Kidney (tissue), 22 donors: ENCODE results near the gene POLR1F. TPM values are rescaled to one million over a fixed set of nuclear protein-coding genes. Genes with fewer than 3 reads are reported as not detected.

Source experiments
- DNase-seq, 5 donors: peaks; one replicate each; pipeline ENCODE4 v3.0.0-alpha.2; 2013 to 2020
- FAIRE-seq: peaks from 2 replicates; lab custom pipeline; 2012; peaks lifted over from hg19 to GRCh38; lab: Jason Lieb, UNC
- H3K27ac ChIP-seq, 2 donors: one replicate each; pipeline ENCODE4 v1.7.0; 2013; ENCODE audit warnings: low read depth in 2 of 2, low read length in 2 of 2, inconsistent platforms in 1 of 2
- H3K27me3 ChIP-seq: one replicate; pipeline ENCODE4 v1.7.1; 2013; ENCODE audit warnings: low read length, inconsistent platforms; ENCODE audit not compliant: control insufficient read depth, insufficient read depth
- H3K36me3 ChIP-seq, 3 donors: one replicate each; pipeline versions ENCODE4 v1.7.0 to v1.7.1; 2013; ENCODE audit warnings: low read length in 3 of 3, control low read depth in 1 of 3, inconsistent platforms in 1 of 3; ENCODE audit not compliant: insufficient read depth in 3 of 3, control insufficient read depth in 2 of 3
- H3K4me1 ChIP-seq, 3 donors: one replicate each; pipeline versions ENCODE4 v1.7.0 to v1.7.1; 2013; ENCODE audit warnings: low read length in 3 of 3, inconsistent platforms in 1 of 3, low read depth in 1 of 3; ENCODE audit not compliant: control insufficient read depth in 2 of 3, insufficient read depth in 2 of 3
- H3K4me3 ChIP-seq, 3 donors: one replicate each; pipeline versions ENCODE4 v1.7.0 to v1.8.1; 2013; ENCODE audit warnings: low read length in 3 of 3, control low read depth in 1 of 3, inconsistent platforms in 1 of 3
- H3K9ac ChIP-seq, 3 donors: one replicate each; pipeline versions ENCODE4 v1.7.0 to v1.7.1; 2013; ENCODE audit warnings: low read length in 3 of 3, control low read depth in 1 of 3, inconsistent platforms in 1 of 3
- H3K9me3 ChIP-seq, 3 donors: one replicate each; pipeline versions ENCODE4 v1.7.0 to v1.7.1; 2013; ENCODE audit warnings: low read length in 3 of 3, control low read depth in 1 of 3, inconsistent platforms in 1 of 3; ENCODE audit not compliant: control insufficient read depth in 2 of 3, insufficient read depth in 1 of 3
- CTCF ChIP-seq: IDR thresholded peaks from 3 replicates; pipeline ENCODE4 v1.5.1; 2012; ENCODE audit warnings: mild to moderate bottlenecking, moderate library complexity, borderline replicate concordance; ENCODE audit not compliant: insufficient read depth; ENCODE audit errors: extremely low read depth
- intact Hi-C: fragments of 100-400 bp; cut with DNase I; formaldehyde crosslinking; loops from one replicate; pipeline ENCODE4 v1.11.1; 2022
- long read RNA-seq, 10 donors: library from polyadenylated mRNA in 1 of 10; unstranded in 1 of 10; transcript quantifications; one replicate each; pipeline ENCODE4 v2.0.0 and lab custom pipeline, GENCODE V29; 2021 to 2026
- polyA plus RNA-seq: library from polyadenylated mRNA; stranded (reverse); fragments of 350-450 nt; fragmentation: Illumina TruSeq; extraction: RNeasy Lipid Tissue Mini Kit (QIAGEN cat#74804); gene quantifications from one replicate; pipeline ENCODE4 v1.2.3, GENCODE V29; 2014; ENCODE audit warnings: low read depth, low replicate concordance; ENCODE audit not compliant: insufficient read depth
- total RNA-seq: library from RNA; stranded (reverse); fragmentation: NEBNext Ultra II Directional; extraction: Animal tissue kit (Norgen Biotek cat#: 25700); gene quantifications from one replicate; pipeline ENCODE4 v1.2.1, GENCODE V29; 2021
- donor health status: control.
- donor health status: control.
- donor health status: control.
- donor health status: control.
- donor health status: control.
- donor health status: DM: yes; HTN: yes; CAD: no.
- donor health status: Normal renal cell carcinoma (clear cell type).

The POLR1F gene, protein sequence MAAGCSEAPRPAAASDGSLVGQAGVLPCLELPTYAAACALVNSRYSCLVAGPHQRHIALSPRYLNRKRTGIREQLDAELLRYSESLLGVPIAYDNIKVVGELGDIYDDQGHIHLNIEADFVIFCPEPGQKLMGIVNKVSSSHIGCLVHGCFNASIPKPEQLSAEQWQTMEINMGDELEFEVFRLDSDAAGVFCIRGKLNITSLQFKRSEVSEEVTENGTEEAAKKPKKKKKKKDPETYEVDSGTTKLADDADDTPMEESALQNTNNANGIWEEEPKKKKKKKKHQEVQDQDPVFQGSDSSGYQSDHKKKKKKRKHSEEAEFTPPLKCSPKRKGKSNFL
- 13.3 TPM for total RNA-seq
- 5.3 TPM for polyA plus RNA-seq
- long read RNA-seq, donor 1, transcript TWISTNB-201 (4 exons, 3,942 nt): major isoform, 7 of 12 reads
- long read RNA-seq, donor 1, transcript TWISTNB-202 (2 exons, 427 nt): minor isoform, 5 of 12 reads
- long read RNA-seq, donor 1, partial matches to known transcripts: 0 of 12 reads
- long read RNA-seq, donor 1, other reads (novel, unspliced or antisense): 0 of 12 reads
- long read RNA-seq, donor 2, transcript TWISTNB-201 (4 exons, 3,942 nt): major isoform, 14 of 16 reads
- long read RNA-seq, donor 2, partial matches to known transcripts: 0 of 16 reads
- long read RNA-seq, donor 2, other reads (novel, unspliced or antisense): 0 of 16 reads
- long read RNA-seq, donor 3, transcript TWISTNB-201 (4 exons, 3,942 nt): major isoform, 27 of 30 reads
- long read RNA-seq, donor 3, partial matches to known transcripts: 0 of 30 reads
- long read RNA-seq, donor 3, other reads (novel, unspliced or antisense): 0 of 30 reads
- long read RNA-seq, donor 4, transcript TWISTNB-201 (4 exons, 3,942 nt): major isoform, 10 of 10 reads
- long read RNA-seq, donor 4, partial matches to known transcripts: 0 of 10 reads
- long read RNA-seq, donor 4, other reads (novel, unspliced or antisense): 0 of 10 reads
- long read RNA-seq, donor 5, partial matches to known transcripts: 0 of 1 reads
- long read RNA-seq, donor 5, other reads (novel, unspliced or antisense): 0 of 1 reads
- long read RNA-seq, donor 6, transcript TWISTNB-201 (4 exons, 3,942 nt): major isoform, 16 of 20 reads
- long read RNA-seq, donor 6, partial matches to known transcripts: 0 of 20 reads
- long read RNA-seq, donor 6, other reads (novel, unspliced or antisense): 0 of 20 reads
- long read RNA-seq, donor 7, transcript TWISTNB-201 (4 exons, 3,942 nt): major isoform, 21 of 23 reads
- long read RNA-seq, donor 7, partial matches to known transcripts: 0 of 23 reads
- long read RNA-seq, donor 7, other reads (novel, unspliced or antisense): 0 of 23 reads
- long read RNA-seq, donor 8, transcript TWISTNB-201 (4 exons, 3,942 nt): major isoform, 14 of 19 reads
- long read RNA-seq, donor 8, transcript TWISTNB-202 (2 exons, 427 nt): minor isoform, 5 of 19 reads
- long read RNA-seq, donor 8, partial matches to known transcripts: 0 of 19 reads
- long read RNA-seq, donor 8, other reads (novel, unspliced or antisense): 0 of 19 reads
- long read RNA-seq, donor 9, partial matches to known transcripts: 0 of 6 reads
- long read RNA-seq, donor 9, other reads (novel, unspliced or antisense): 0 of 6 reads
- long read RNA-seq, donor 10, transcript TWISTNB-201 (4 exons, 3,942 nt): major isoform, 14 of 19 reads
- long read RNA-seq, donor 10, transcript TWISTNB-202 (2 exons, 427 nt): minor isoform, 5 of 19 reads
- long read RNA-seq, donor 10, partial matches to known transcripts: 0 of 19 reads
- long read RNA-seq, donor 10, other reads (novel, unspliced or antisense): 0 of 19 reads

GRCh38 chr7:19708397-19709248 lies at the start of gene POLR1F:
Gene POLR1F, minus strand, starts transcription at chr7:19709037. Its CDS starts 21 bp downstream, at chr7:19709016.
- H3K9me3 ChIP-seq: no peaks in the 10 kb centered on the region
- FAIRE-seq: peak; percentile 95
- intact Hi-C loops: no loop called here

GRCh38 chr7:19754521-19755116 lies 45.8 kb upstream of the POLR1F start:
- Histone ChIP-seq H3K27me3 (no peaks in the 10 kb centered on the region), H3K27ac (no peak overlapping the region), H3K4me3 (no peak overlapping the region), H3K36me3 (no peaks in the 10 kb centered on the region), H3K9me3 (no peaks in the 10 kb centered on the region), H3K4me1 (no peaks in the 10 kb centered on the region), H3K9ac (no peak overlapping the region)
- FAIRE-seq (no peak), DNase-seq (peak in 2 of 5 donors; percentile 42 to 43)
- peak; percentile 49 for TF ChIP-seq CTCF
- intact Hi-C loops: loop anchor here (10.0 kb wide), 1 partner anchor 410 kb away; no protein-coding TSS in a partner anchor

More at GRCh38 chr7:19708397-19709248, at the start of gene POLR1F:
- Histone ChIP-seq H3K27me3 (no peaks in the 10 kb centered on the region), H3K27ac (peak within 1 kb of the TSS in 1 of 2 donors; percentile 76), H3K36me3 (no peaks in the 10 kb centered on the region), H3K4me3 (peak within 1 kb of the TSS; percentile 96 to 99 (median 99)), H3K9ac (peak within 1 kb of the TSS; percentile 92 to 96 (median 96)), H3K4me1 (peaks cover 0 to 12% (median 5%) of the 10 kb centered on the region in 3 donors)
- DNase-seq: peak; percentile 96 to 98 (median 97)
- peak; percentile 91 for TF ChIP-seq CTCF
